ENCODE measurements around the gene PFKL. TPM values are rescaled to one million over a fixed set of nuclear protein-coding genes. Genes with fewer than 3 reads are reported as not detected.

Gene PFKL
- 61.3 TPM for polyA plus RNA-seq (2013, experiment 1 of 2)
- 59.9 TPM for polyA plus RNA-seq (2013, experiment 2 of 2)

DNA sequence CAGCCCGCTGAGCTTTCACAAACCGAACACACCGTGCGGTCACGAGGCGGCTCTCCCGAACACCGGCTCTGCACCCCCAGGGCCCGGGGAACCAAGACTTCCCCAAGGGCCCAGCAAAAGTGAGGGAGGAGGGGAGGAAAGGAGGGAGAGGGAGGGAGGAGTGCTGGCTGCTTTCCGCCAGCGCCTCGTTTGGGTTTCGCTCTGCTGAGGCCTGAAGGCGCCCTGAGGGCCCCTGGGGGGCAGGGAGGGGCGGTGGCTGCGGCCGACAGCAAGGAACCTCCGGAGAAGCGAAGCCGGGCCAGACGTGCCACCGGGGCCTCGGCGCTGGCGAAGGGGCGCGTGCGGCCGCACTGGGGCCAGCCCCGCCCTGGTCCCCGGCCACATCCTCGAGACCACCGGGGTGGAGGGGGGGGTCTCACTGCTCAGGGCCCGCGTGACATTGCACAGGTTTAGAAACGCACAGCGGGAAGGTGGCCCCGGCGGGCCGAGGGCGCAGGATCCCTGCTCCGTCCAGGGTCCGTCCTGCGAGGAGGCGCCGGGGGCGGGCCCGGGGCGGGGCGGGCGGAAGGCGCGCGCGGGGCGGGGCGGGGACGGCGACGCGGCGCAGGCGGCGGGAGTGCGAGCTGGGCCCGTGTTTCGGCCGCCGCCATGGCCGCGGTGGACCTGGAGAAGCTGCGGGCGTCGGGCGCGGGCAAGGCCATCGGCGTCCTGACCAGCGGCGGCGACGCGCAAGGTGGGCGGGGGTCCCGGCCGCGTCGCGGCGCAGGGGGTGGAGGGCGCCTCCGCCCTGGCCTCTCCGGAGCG is at the start of gene PFKL:
Gene PFKL (plus strand): TSS at position 596 of the 804 bp plus-strand sequence. CDS start 53 bp downstream, at position 649.
- Histone ChIP-seq H3K23ac (ENCODE audit: low read length in 2 of 2) (no peak within 1 kb of the TSS), H3K27ac (ENCODE audit: low read length, poor library complexity, severe bottlenecking) (no peak within 1 kb of the TSS), H3K27me3 (ENCODE audit: control insufficient read depth in 1 of 2, insufficient read depth in 1 of 2, low read length in 2 of 2) (peaks cover 10 to 15% of the 10 kb centered on the region in 2 experiments), H3K4me1 (ENCODE audit: control insufficient read depth, insufficient read depth, low read depth, low read length) (peaks cover 61% of the 10 kb centered on the region), H2BK120ac (ENCODE audit: low read depth, low read length) (peak within 1 kb of the TSS; percentile 93), H3K36me3 (ENCODE audit: control insufficient read depth in 1 of 2, insufficient read depth in 2 of 2, low read depth in 1 of 2, low read length in 2 of 2) (peaks cover 0 to 8% of the 10 kb centered on the region in 2 experiments), H2BK15ac (ENCODE audit: low read depth, poor library complexity, severe bottlenecking) (peak within 1 kb of the TSS; percentile 83), H3K4me3 (ENCODE audit: insufficient read depth in 1 of 2, low read depth in 1 of 2, low read length in 2 of 2) (peak within 1 kb of the TSS; percentile 85 to 87), H2BK5ac (ENCODE audit: low read depth, low read length, poor library complexity, severe bottlenecking) (peak within 1 kb of the TSS; percentile 51), H3K18ac (ENCODE audit: low read depth in 1 of 2, low read length in 2 of 2) (peak within 1 kb of the TSS; percentile 91 to 96), H2AK5ac (ENCODE audit: low read length, severe bottlenecking) (no peak within 1 kb of the TSS), H3K79me1 (replicated peaks; ENCODE audit: low read length, poor library complexity, severe bottlenecking) (peaks cover 22% of the 10 kb centered on the region), H3K9ac (ENCODE audit: low read length) (peak within 1 kb of the TSS; percentile 89), H3K4me2 (ENCODE audit: low read length, poor library complexity, severe bottlenecking) (peak within 1 kb of the TSS; percentile 93), H4K8ac (ENCODE audit: low read length) (peak within 1 kb of the TSS; percentile 97), H3K4ac (ENCODE audit: low read depth in 1 of 2, low read length in 2 of 2) (peak within 1 kb of the TSS; percentile 69 to 95), H4K91ac (ENCODE audit: low read length) (peak within 1 kb of the TSS; percentile 90), H2AFZ (ENCODE audit: low read depth, low read length) (peak within 1 kb of the TSS; percentile 34), H2BK12ac (ENCODE audit: low read length in 2 of 2) (peak within 1 kb of the TSS; percentile 73 to 78), H3K9me3 (ENCODE audit: control insufficient read depth, low read length) (no peaks in the 10 kb centered on the region), H3K14ac (ENCODE audit: low read length in 2 of 2) (peak within 1 kb of the TSS in 1 of 2 experiments; percentile 94)
- WGBS, result 1% methylated on average over 49 of the region's 94 CpGs
- peak; percentile 71 for DNase-seq

- Histone ChIP-seq H2BK120ac (ENCODE audit: low read depth, low read length) (no peak overlapping the region), H2BK12ac (ENCODE audit: low read length in 2 of 2) (peak overlapping the region in 1 of 2 experiments; percentile 31), H3K9ac (ENCODE audit: low read length) (no peak overlapping the region), H3K23ac (ENCODE audit: low read length in 2 of 2) (no peak overlapping the region), H3K36me3 (ENCODE audit: control insufficient read depth in 1 of 2, insufficient read depth in 2 of 2, low read depth in 1 of 2, low read length in 2 of 2) (no peaks in the 10 kb centered on the region), H2AK5ac (ENCODE audit: low read length, severe bottlenecking) (no peak overlapping the region), H4K91ac (ENCODE audit: low read length) (peak overlapping the region; percentile 25), H3K4me2 (ENCODE audit: low read length, poor library complexity, severe bottlenecking) (no peak overlapping the region), H2BK15ac (ENCODE audit: low read depth, poor library complexity, severe bottlenecking) (no peak overlapping the region), H2AFZ (ENCODE audit: low read depth, low read length) (no peak overlapping the region), H3K14ac (ENCODE audit: low read length in 2 of 2) (no peak overlapping the region), H2BK5ac (ENCODE audit: low read depth, low read length, poor library complexity, severe bottlenecking) (no peak overlapping the region), H3K4ac (ENCODE audit: low read depth in 1 of 2, low read length in 2 of 2) (peak overlapping the region in 1 of 2 experiments; percentile 35), H3K27ac (ENCODE audit: low read length, poor library complexity, severe bottlenecking) (no peak overlapping the region), H3K27me3 (ENCODE audit: control insufficient read depth in 1 of 2, insufficient read depth in 1 of 2, low read length in 2 of 2) (peaks cover 26 to 29% of the 10 kb centered on the region in 2 experiments), H4K8ac (ENCODE audit: low read length) (no peak overlapping the region), H3K79me1 (replicated peaks; ENCODE audit: low read length, poor library complexity, severe bottlenecking) (no peaks in the 10 kb centered on the region), H3K4me3 (ENCODE audit: insufficient read depth in 1 of 2, low read depth in 1 of 2, low read length in 2 of 2) (no peak overlapping the region), H3K18ac (ENCODE audit: low read depth in 1 of 2, low read length in 2 of 2) (no peak overlapping the region), H3K9me3 (ENCODE audit: control insufficient read depth, low read length) (no peaks in the 10 kb centered on the region), H3K4me1 (ENCODE audit: control insufficient read depth, insufficient read depth, low read depth, low read length) (no peaks in the 10 kb centered on the region)
- DNase-seq, result no peak
- 85% methylated on average over 29 of the region's 29 CpGs for WGBS
Observed at GRCh38 chr21:44253832-44254710, 45.8 kb upstream of the PFKL start.

GRCh38 chr21:44255511-44255981 is 44.3 kb upstream of the PFKL start:
- Histone ChIP-seq H3K23ac (ENCODE audit: low read length in 2 of 2) (no peak overlapping the region), H3K79me1 (replicated peaks; ENCODE audit: low read length, poor library complexity, severe bottlenecking) (no peaks in the 10 kb centered on the region), H4K91ac (ENCODE audit: low read length) (no peak overlapping the region), H3K14ac (ENCODE audit: low read length in 2 of 2) (no peak overlapping the region), H2AK5ac (ENCODE audit: low read length, severe bottlenecking) (no peak overlapping the region), H2AFZ (ENCODE audit: low read depth, low read length) (no peak overlapping the region), H3K4me2 (ENCODE audit: low read length, poor library complexity, severe bottlenecking) (no peak overlapping the region), H2BK120ac (ENCODE audit: low read depth, low read length) (no peak overlapping the region), H3K27me3 (ENCODE audit: control insufficient read depth in 1 of 2, insufficient read depth in 1 of 2, low read length in 2 of 2) (peaks cover 38% of the 10 kb centered on the region in 2 experiments), H2BK12ac (ENCODE audit: low read length in 2 of 2) (no peak overlapping the region), H3K27ac (ENCODE audit: low read length, poor library complexity, severe bottlenecking) (no peak overlapping the region), H3K4me1 (ENCODE audit: control insufficient read depth, insufficient read depth, low read depth, low read length) (no peaks in the 10 kb centered on the region), H2BK5ac (ENCODE audit: low read depth, low read length, poor library complexity, severe bottlenecking) (no peak overlapping the region), H2BK15ac (ENCODE audit: low read depth, poor library complexity, severe bottlenecking) (no peak overlapping the region), H3K4me3 (ENCODE audit: insufficient read depth in 1 of 2, low read depth in 1 of 2, low read length in 2 of 2) (no peak overlapping the region), H3K9me3 (ENCODE audit: control insufficient read depth, low read length) (peaks cover 6% of the 10 kb centered on the region), H3K18ac (ENCODE audit: low read depth in 1 of 2, low read length in 2 of 2) (no peak overlapping the region), H3K36me3 (ENCODE audit: control insufficient read depth in 1 of 2, insufficient read depth in 2 of 2, low read depth in 1 of 2, low read length in 2 of 2) (no peaks in the 10 kb centered on the region), H3K4ac (ENCODE audit: low read depth in 1 of 2, low read length in 2 of 2) (no peak overlapping the region), H3K9ac (ENCODE audit: low read length) (no peak overlapping the region), H4K8ac (ENCODE audit: low read length) (no peak overlapping the region)
- WGBS, result 84% methylated on average over 11 of the region's 11 CpGs
- peak; percentile 50 for DNase-seq

Measured in mesenchymal stem cell (in vitro differentiated cells and primary cell).